IMR-90 (cell line): Measurements from ENCODE around the gene C11orf97. TPM values are rescaled to one million over a fixed set of nuclear protein-coding genes. Genes with fewer than 3 reads are reported as not detected.

Experiments
- ATAC-seq: fragments of 200-7000 bp; cut with Tn5 transposase; 2 replicates; pipeline ENCODE4 v1.9.1; 2020; ENCODE audit warnings: low read depth, mild to moderate bottlenecking, moderate library complexity
- BruUV-seq: library from RNA; stranded (reverse); fragments of 400-500 nt; replicated peaks from 2 replicates; lab custom pipeline; 2021; lab: Mats Ljungman, UMichigan
- CTCF ChIA-PET: fragments of 300-600 bp; formaldehyde crosslinking; extraction: SDS; loops from one replicate; lab custom pipeline; 2021; ENCODE audit warnings: antibody characterized with exemption; lab: Yijun Ruan, JAX
- POLR2A ChIA-PET: fragments of 300-600 bp; sonication (Branson Sonifier 250); formaldehyde crosslinking; loops from one replicate; lab custom pipeline; 2022; ENCODE audit warnings: antibody characterized with exemption; ENCODE audit not compliant: unreplicated experiment; lab: Charles Lee
- DNase-seq: peaks from one replicate; pipeline ENCODE4 v3.0.0; 2013
- H2AFZ ChIP-seq: replicated peaks from 2 replicates; pipeline ENCODE3; 2013; ENCODE audit warnings: low read length, mild to moderate bottlenecking; ENCODE audit not compliant: poor library complexity
- H2AK5ac ChIP-seq: 2 replicates; pipeline ENCODE4 v1.6.1; 2013; ENCODE audit warnings: low read depth, low read length, inconsistent platforms
- H2AK9ac ChIP-seq: replicated peaks from 2 replicates; pipeline ENCODE3; 2013; ENCODE audit warnings: mild to moderate bottlenecking, low read depth, low read length, moderate library complexity; ENCODE audit not compliant: poor library complexity
- H2BK120ac ChIP-seq: 2 replicates; pipeline ENCODE4 v1.6.1; 2013; ENCODE audit warnings: low read depth, low read length, inconsistent platforms
- H2BK15ac ChIP-seq: 3 replicates; pipeline ENCODE4 v1.6.1; 2013; ENCODE audit warnings: low read depth, low read length, inconsistent platforms
- H2BK20ac ChIP-seq: 2 replicates; pipeline ENCODE4 v1.6.1; 2013; ENCODE audit warnings: low read depth, mild to moderate bottlenecking, inconsistent platforms, low read length, moderate library complexity
- H2BK5ac ChIP-seq: 2 replicates; pipeline ENCODE4 v1.6.1; 2013; ENCODE audit warnings: mild to moderate bottlenecking, low read depth, low read length, inconsistent platforms; ENCODE audit not compliant: poor library complexity, severe bottlenecking
- H3K14ac ChIP-seq: replicated peaks from 2 replicates; pipeline ENCODE4 v1.6.1; 2013; ENCODE audit warnings: low read depth, low read length, inconsistent platforms
- H3K18ac ChIP-seq: 2 replicates; pipeline ENCODE4 v1.6.1; 2013; ENCODE audit warnings: low read depth, low read length, control low read depth
- H3K23ac ChIP-seq: 2 replicates; pipeline ENCODE4 v1.6.1; 2013; ENCODE audit warnings: low read depth, low read length, inconsistent platforms
- H3K27ac ChIP-seq: 2 replicates; pipeline ENCODE4 v1.5.1; 2013; ENCODE audit warnings: mild to moderate bottlenecking, control low read depth, low read length; ENCODE audit not compliant: insufficient read depth
- H3K27me3 ChIP-seq: 2 replicates; pipeline ENCODE4 v1.6.1; 2013; ENCODE audit warnings: low read length; ENCODE audit not compliant: control insufficient read depth, insufficient read depth
- H3K36me3 ChIP-seq: 2 replicates; pipeline ENCODE4 v1.6.1; 2013; ENCODE audit warnings: low read length, mixed read lengths; ENCODE audit not compliant: control insufficient read depth, insufficient read depth
- H3K4ac ChIP-seq: 2 replicates; pipeline ENCODE4 v1.6.1; 2013; ENCODE audit warnings: low read depth, low read length, inconsistent platforms
- H3K4me1 ChIP-seq: 2 replicates; pipeline ENCODE4 v1.6.1; 2013; ENCODE audit warnings: low read length, mixed read lengths; ENCODE audit not compliant: control insufficient read depth, insufficient read depth
- H3K4me2 ChIP-seq: 2 replicates; pipeline ENCODE4 v1.6.1; 2013; ENCODE audit warnings: low read depth, mild to moderate bottlenecking, control low read depth, low read length, moderate library complexity
- H3K4me3 ChIP-seq: 2 replicates; pipeline ENCODE4 v1.5.1; 2013; ENCODE audit warnings: low read depth, mild to moderate bottlenecking, control low read depth, low read length, moderate library complexity; ENCODE audit not compliant: insufficient read depth
- H3K56ac ChIP-seq: 2 replicates; pipeline ENCODE4 v1.6.1; 2013; ENCODE audit warnings: low read length, inconsistent platforms; ENCODE audit not compliant: insufficient read depth; ENCODE audit errors: extremely low read depth
- H3K79me1 ChIP-seq, 2 experiments: 2 replicates each; pipeline ENCODE4 v1.6.1; 2013; ENCODE audit warnings: low read length in 2 of 2, inconsistent platforms in 1 of 2, low read depth in 1 of 2
- H3K9ac ChIP-seq: 2 replicates; pipeline ENCODE4 v1.6.1; 2013; ENCODE audit warnings: low read depth, low read length, control low read depth
- H3K9me1 ChIP-seq: 2 replicates; pipeline ENCODE4 v1.6.1; 2013; ENCODE audit warnings: low read length, inconsistent platforms; ENCODE audit not compliant: insufficient read depth
- H3K9me3 ChIP-seq: 2 replicates; pipeline ENCODE4 v1.6.1; 2013; ENCODE audit warnings: low read length; ENCODE audit not compliant: control insufficient read depth, insufficient read depth
- H4K20me1 ChIP-seq: 2 replicates; pipeline ENCODE4 v1.6.1; 2013; ENCODE audit warnings: low read length, inconsistent platforms; ENCODE audit not compliant: insufficient read depth
- H4K5ac ChIP-seq: 2 replicates; pipeline ENCODE4 v1.6.1; 2013; ENCODE audit warnings: mild to moderate bottlenecking, low read depth, low read length, control low read depth
- H4K8ac ChIP-seq, 2 experiments: 2 replicates each; pipeline ENCODE4 v1.6.1; 2013; ENCODE audit warnings: low read depth in 2 of 2, low read length in 2 of 2, control low read depth in 1 of 2, inconsistent platforms in 1 of 2
- H4K91ac ChIP-seq: 2 replicates; pipeline ENCODE4 v1.6.1; 2013; ENCODE audit warnings: low read depth, low read length, inconsistent platforms; ENCODE audit not compliant: insufficient read depth
- BHLHE40 ChIP-seq: fragments of 150-350 bp; IDR thresholded peaks from 2 replicates; pipeline ENCODE4 v1.6.1; 2016; ENCODE audit warnings: mild to moderate bottlenecking, low read depth, low read length
- CEBPB ChIP-seq: IDR thresholded peaks from 2 replicates; pipeline ENCODE4 v1.6.1; 2012; ENCODE audit warnings: low read depth, low read length, improper control_type of control experiment
- CHD1 ChIP-seq: IDR thresholded peaks from 2 replicates; pipeline ENCODE4 v1.6.1; 2012; ENCODE audit warnings: low read depth, low read length, improper control_type of control experiment
- CTCF ChIP-seq: conservative IDR thresholded peaks from 2 replicates; pipeline ENCODE4 v1.5.1; 2012; ENCODE audit warnings: mild to moderate bottlenecking, low read depth, low read length, improper control_type of control experiment
- ELK1 ChIP-seq: fragments of 150-350 bp; IDR thresholded peaks from 2 replicates; pipeline ENCODE4 v1.6.1; 2016; ENCODE audit warnings: low read depth, mild to moderate bottlenecking, low read length, moderate library complexity, borderline replicate concordance
- MAFK ChIP-seq: IDR thresholded peaks from 2 replicates; pipeline ENCODE4 v1.6.1; 2012; ENCODE audit warnings: low read depth, low read length, improper control_type of control experiment
- MAZ ChIP-seq: IDR thresholded peaks from 2 replicates; pipeline ENCODE4 v1.6.1; 2012; ENCODE audit warnings: low read depth, mild to moderate bottlenecking, low read length, improper control_type of control experiment, moderate library complexity, borderline replicate concordance
- MXI1 ChIP-seq: IDR thresholded peaks from 2 replicates; pipeline ENCODE4 v1.6.1; 2012; ENCODE audit warnings: low read depth, mild to moderate bottlenecking, low read length, moderate library complexity, borderline replicate concordance
- NFE2L2 ChIP-seq: fragments of 150-350 bp; IDR thresholded peaks from 2 replicates; pipeline ENCODE4 v1.6.1; 2016; ENCODE audit warnings: low read depth, mild to moderate bottlenecking, low read length
- POLR2A ChIP-seq: IDR thresholded peaks from 2 replicates; pipeline ENCODE4 v1.6.1; 2012; ENCODE audit warnings: mild to moderate bottlenecking, low read depth, low read length
- RCOR1 ChIP-seq: IDR thresholded peaks from 2 replicates; pipeline ENCODE4 v1.6.1; 2012; ENCODE audit warnings: mild to moderate bottlenecking, low read length, improper control_type of control experiment; ENCODE audit not compliant: insufficient replicate concordance
- RFX5 ChIP-seq: IDR thresholded peaks from 2 replicates; pipeline ENCODE4 v1.8.0; 2012; ENCODE audit warnings: low read depth, mild to moderate bottlenecking, low read length, moderate library complexity
- whole genome bisulfite sequencing, 2 experiments: methylation state at CpG; one replicate each; pipeline versions ENCODE4 v1.1.5 to v1.1.7; 2013; ENCODE audit warnings: missing lambda C conversion rate in 2 of 2; ENCODE audit not compliant: insufficient read length in 1 of 2; ENCODE audit errors: extremely low coverage in 2 of 2; 5-methylcytosine and 5-hydroxymethylcytosine counted together
- dilution Hi-C: fragments of 300-500 bp; cut with HindIII; formaldehyde crosslinking; loops from one replicate; pipeline ENCODE4 v1.14.3; 2018; ENCODE audit warnings: low sequenced_read_pairs; ENCODE audit not compliant: unreplicated experiment
- in situ Hi-C: fragments of 300-500 bp; cut with MboI; formaldehyde crosslinking; loops from 3 replicates; pipeline ENCODE4 v1.14.3; 2019; ENCODE audit warnings: low sequenced_read_pairs, inconsistent platforms, mixed read lengths
- intact Hi-C: fragments of 100-400 bp; cut with micrococcal nuclease; formaldehyde crosslinking; loops from 2 replicates; pipeline ENCODE4 v1.10.0; 2022
- polyA plus RNA-seq, 3 experiments: library from polyadenylated mRNA; depleted of rRNA; stranded (reverse); fragments of >200 nt; gene quantifications; 2 replicates each; pipeline ENCODE4 v1.2.3, GENCODE V29; 2012; ENCODE audit warnings: low replicate concordance in 1 of 3
- total RNA-seq: library from RNA; depleted of rRNA; stranded (reverse); fragments of >200 nt; gene quantifications from 2 replicates; pipeline ENCODE4 v1.2.3, GENCODE V29; 2012
- TF ChIP-seq, protein P1 (sequence below): fragments of 150-350 bp; IDR thresholded peaks from 2 replicates; pipeline ENCODE4 v1.6.1; 2017; ENCODE audit warnings: mild to moderate bottlenecking, antibody characterized with exemption, low read length, low read depth

Gene C11orf97
- total and polyA plus RNA-seq, 2 of the 4 experiments (the other 2 are of a cell fraction), result not detected

- Histone ChIP-seq H2AFZ (no peak overlapping the region), H2BK20ac (no peak overlapping the region), H3K4ac (no peak overlapping the region), H4K8ac (no peak overlapping the region), H3K18ac (no peak overlapping the region), H3K14ac (no peak overlapping the region), H3K23ac (peak overlapping the region; percentile 29), H3K9ac (no peak overlapping the region), H2AK9ac (peak overlapping the region; percentile 47), H3K4me2 (peak overlapping the region; percentile 47), H3K36me3 (peaks cover 2% of the 10 kb centered on the region; the same call in 1 of the 2 replicates), H2BK15ac (no peak overlapping the region), H3K27me3 (no peaks in the 10 kb centered on the region), H2BK5ac (no peak overlapping the region), H3K9me1 (peaks cover 8% of the 10 kb centered on the region), H3K4me1 (peaks cover 6% of the 10 kb centered on the region), H3K27ac (no peak overlapping the region), H2AK5ac (0 out of 2 replicates have a peak overlapping the region, but pooled peaks have one; percentile 14), H4K20me1 (peaks cover 10% of the 10 kb centered on the region; the same call in 1 of the 2 replicates), H3K56ac (no peak overlapping the region), H3K79me1 (peaks cover 12 to 39% of the 10 kb centered on the region in 2 experiments), H2BK120ac (no peak overlapping the region), H4K5ac (no peak overlapping the region), H4K91ac (no peak overlapping the region), H3K4me3 (no peak overlapping the region), H3K9me3 (no peaks in the 10 kb centered on the region)
- no CpG with 5 or more reads among the region's 2 CpGs for WGBS, 2 experiments
- dilution Hi-C loops, result no loop called here
- POLR2A ChIA-PET, result no interaction called here
- no peak for TF ChIP-seq ELK1
- TF ChIP-seq MXI1, result no peak
- TF ChIP-seq POLR2A, result no peak
- TF ChIP-seq NFE2L2, result no peak
- TF ChIP-seq MAFK, result no peak
- no peak for TF ChIP-seq CEBPB
- no peak for TF ChIP-seq MAZ
- TF ChIP-seq BHLHE40, result no peak
- TF ChIP-seq RFX5, result no peak
- TF ChIP-seq, protein P1, sequence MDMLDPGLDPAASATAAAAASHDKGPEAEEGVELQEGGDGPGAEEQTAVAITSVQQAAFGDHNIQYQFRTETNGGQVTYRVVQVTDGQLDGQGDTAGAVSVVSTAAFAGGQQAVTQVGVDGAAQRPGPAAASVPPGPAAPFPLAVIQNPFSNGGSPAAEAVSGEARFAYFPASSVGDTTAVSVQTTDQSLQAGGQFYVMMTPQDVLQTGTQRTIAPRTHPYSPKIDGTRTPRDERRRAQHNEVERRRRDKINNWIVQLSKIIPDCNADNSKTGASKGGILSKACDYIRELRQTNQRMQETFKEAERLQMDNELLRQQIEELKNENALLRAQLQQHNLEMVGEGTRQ, result no peak
- TF ChIP-seq CTCF, result no peak
- no peak for TF ChIP-seq CHD1
- TF ChIP-seq RCOR1, result no peak
- BruUV-seq, result no TSS peak
- intact Hi-C loops, result no loop called here
- DNase-seq (no peak), ATAC-seq (no peak)
- in situ Hi-C loops, result no loop called here
- CTCF ChIA-PET, result no interaction called here
These were observed 33.9 kb downstream of the C11orf97 start for GRCh38 chr11:94546162-94546470.
